H1 (cell line): ENCODE data around the gene CUBN.

ENCODE experiments used
- CHD2 ChIP-seq: IDR thresholded peaks from 2 replicates; pipeline ENCODE4 v1.6.1; 2012; ENCODE audit warnings: low read length, improper control_type of control experiment
- EZH2 ChIP-seq: fragments of 200-600 bp; sonication (generic); IDR thresholded peaks from 2 replicates; pipeline ENCODE4 v1.7.1; 2012; ENCODE audit warnings: low read depth, mild to moderate bottlenecking, moderate library complexity, low read length, inconsistent platforms; ENCODE audit not compliant: severe bottlenecking
- POLR2A ChIP-seq, 2 experiments: IDR thresholded peaks; 1 replicate in 1 of 2; 2 replicates in 1 of 2; pipeline ENCODE4 v1.6.1; 2011; ENCODE audit warnings: low read depth in 2 of 2, low read length in 2 of 2, mild to moderate bottlenecking in 2 of 2; ENCODE audit errors: control extremely low read depth in 1 of 2
- TF ChIP-seq, protein P1 (sequence below), 3 experiments: IDR thresholded peaks; 1 replicate in 2 of 3; 2 replicates in 1 of 3; pipeline versions ENCODE4 v1.5.1 to v1.6.1; 2011; ENCODE audit warnings: low read length in 3 of 3, mild to moderate bottlenecking in 3 of 3, inconsistent platforms in 2 of 3, low read depth in 1 of 3, moderate library complexity in 1 of 3; ENCODE audit not compliant: insufficient read depth in 1 of 3; ENCODE audit errors: control extremely low read depth in 1 of 3
- TF ChIP-seq, protein P2 (sequence below): IDR thresholded peaks from 2 replicates; pipeline ENCODE4 v1.6.1; 2012; ENCODE audit warnings: inconsistent platforms

DNA sequence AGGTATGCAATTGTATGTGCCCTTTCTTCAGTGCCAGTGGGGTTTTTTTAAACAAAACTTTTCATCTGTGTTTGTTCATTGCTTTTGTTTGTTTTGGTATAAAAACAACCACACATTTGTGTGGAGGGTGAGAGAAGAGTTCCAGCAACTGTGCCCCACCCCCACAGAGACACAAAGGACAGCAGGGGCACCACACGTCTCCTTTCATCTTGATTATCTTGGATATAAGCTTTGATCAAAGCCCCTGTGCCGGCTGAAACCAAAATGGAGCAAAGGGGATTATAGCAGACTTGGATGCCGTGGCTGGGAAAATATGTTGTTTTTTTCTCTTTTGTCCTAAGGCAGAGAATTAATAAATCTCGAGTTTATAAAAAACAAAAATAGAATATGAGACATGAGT, 200.5 kb downstream of the CUBN start:
- TF ChIP-seq, protein P1, sequence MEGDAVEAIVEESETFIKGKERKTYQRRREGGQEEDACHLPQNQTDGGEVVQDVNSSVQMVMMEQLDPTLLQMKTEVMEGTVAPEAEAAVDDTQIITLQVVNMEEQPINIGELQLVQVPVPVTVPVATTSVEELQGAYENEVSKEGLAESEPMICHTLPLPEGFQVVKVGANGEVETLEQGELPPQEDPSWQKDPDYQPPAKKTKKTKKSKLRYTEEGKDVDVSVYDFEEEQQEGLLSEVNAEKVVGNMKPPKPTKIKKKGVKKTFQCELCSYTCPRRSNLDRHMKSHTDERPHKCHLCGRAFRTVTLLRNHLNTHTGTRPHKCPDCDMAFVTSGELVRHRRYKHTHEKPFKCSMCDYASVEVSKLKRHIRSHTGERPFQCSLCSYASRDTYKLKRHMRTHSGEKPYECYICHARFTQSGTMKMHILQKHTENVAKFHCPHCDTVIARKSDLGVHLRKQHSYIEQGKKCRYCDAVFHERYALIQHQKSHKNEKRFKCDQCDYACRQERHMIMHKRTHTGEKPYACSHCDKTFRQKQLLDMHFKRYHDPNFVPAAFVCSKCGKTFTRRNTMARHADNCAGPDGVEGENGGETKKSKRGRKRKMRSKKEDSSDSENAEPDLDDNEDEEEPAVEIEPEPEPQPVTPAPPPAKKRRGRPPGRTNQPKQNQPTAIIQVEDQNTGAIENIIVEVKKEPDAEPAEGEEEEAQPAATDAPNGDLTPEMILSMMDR (IDR thresholded peaks at IDR 0.05; ENCODE audit: control extremely low read depth in 1 of 3, insufficient read depth in 1 of 3, low read depth in 1 of 3, low read length in 3 of 3): no peak
- no peak for TF ChIP-seq EZH2
- TF ChIP-seq, protein P2, sequence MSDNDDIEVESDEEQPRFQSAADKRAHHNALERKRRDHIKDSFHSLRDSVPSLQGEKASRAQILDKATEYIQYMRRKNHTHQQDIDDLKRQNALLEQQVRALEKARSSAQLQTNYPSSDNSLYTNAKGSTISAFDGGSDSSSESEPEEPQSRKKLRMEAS: no peak
- no peak for TF ChIP-seq CHD2
- TF ChIP-seq POLR2A (IDR thresholded peaks at IDR 0.05; ENCODE audit: control extremely low read depth in 1 of 2, low read depth in 2 of 2, low read length in 2 of 2): no peak
